K562 (cell line): ENCODE measurements around the gene LAMA2. TPM values are rescaled to one million over a fixed set of nuclear protein-coding genes. Genes with fewer than 3 reads are reported as not detected.

Experiments used
- ATAC-seq: fragments of 200-7000 bp; cut with Tn5 transposase; 3 replicates; pipeline ENCODE4 v1.9.1; 2020; ENCODE audit warnings: moderate library complexity
- BruUV-seq: library from RNA; stranded (reverse); fragments of 400-500 nt; replicated peaks from 2 replicates; lab custom pipeline; 2021; lab: Mats Ljungman, UMichigan
- CTCF ChIA-PET: fragments of 300-600 bp; formaldehyde crosslinking; extraction: SDS; loops from one replicate; lab custom pipeline; 2021; ENCODE audit warnings: low intra/inter-chr PET ratio; lab: Yijun Ruan, JAX
- POLR2A ChIA-PET: fragments of 300-600, 350-650 bp; sonication (Branson Sonifier 250); formaldehyde crosslinking; extraction: SDS; loops from one replicate; lab custom pipeline; 2021; ENCODE audit warnings: antibody characterized with exemption, inconsistent platforms; lab: Yijun Ruan, JAX
- DNase-seq, 4 experiments: peaks; one replicate each; pipeline versions ENCODE4 v3.0.0 to v3.0.0-alpha.2; 2011 to 2018; ENCODE audit warnings: low spot score in 3 of 4, mixed read lengths in 3 of 4; ENCODE audit errors: extremely low read depth in 1 of 4
- FAIRE-seq: peaks from 2 replicates; lab custom pipeline; 2011; peaks lifted over from hg19 to GRCh38; lab: Jason Lieb, UNC
- H2AFZ ChIP-seq: 2 replicates; pipeline ENCODE4 v1.6.0; 2011; ENCODE audit warnings: low read depth, low read length, control low read depth, inconsistent platforms
- H3K27ac ChIP-seq: fragments of 200-600 bp; 3 replicates; pipeline ENCODE4 v1.8.0; 2011; ENCODE audit warnings: low read depth, mild to moderate bottlenecking, control low read depth, inconsistent platforms, low read length, moderate library complexity, mixed read lengths; ENCODE audit errors: extremely low read depth
- H3K27me3 ChIP-seq, 2 experiments: fragments of 300-600 bp in 1 of 2; 2 replicates in 1 of 2; 3 replicates in 1 of 2; pipeline versions ENCODE4 v1.6.0 to v1.8.0; 2011; ENCODE audit warnings: inconsistent platforms in 2 of 2, low read length in 2 of 2, mild to moderate bottlenecking in 1 of 2, mixed read lengths in 1 of 2, moderate library complexity in 1 of 2; ENCODE audit not compliant: control insufficient read depth in 2 of 2, insufficient read depth in 2 of 2
- H3K36me3 ChIP-seq: fragments of 300-600 bp; 3 replicates; pipeline ENCODE4 v1.8.0; 2011; ENCODE audit warnings: mild to moderate bottlenecking, low read length, inconsistent platforms; ENCODE audit not compliant: control insufficient read depth, insufficient read depth
- H3K4me1 ChIP-seq, 2 experiments: fragments of 200-600 bp in 1 of 2; replicated peaks in 1 of 2; 2 replicates in 1 of 2; 3 replicates in 1 of 2; pipeline versions ENCODE4 v1.5.1 to v1.8.0; 2011; ENCODE audit warnings: inconsistent platforms in 2 of 2, low read length in 2 of 2, mild to moderate bottlenecking in 1 of 2, mixed read lengths in 1 of 2, moderate library complexity in 1 of 2; ENCODE audit not compliant: control insufficient read depth in 2 of 2, insufficient read depth in 2 of 2
- H3K4me2 ChIP-seq: 2 replicates; pipeline ENCODE4 v1.6.1; 2011; ENCODE audit warnings: low read length, control low read depth, inconsistent platforms, mixed read lengths; ENCODE audit not compliant: insufficient read depth
- H3K4me3 ChIP-seq: fragments of 200-600 bp; sonication (generic), shearing (Covaris generic); 2 replicates; pipeline ENCODE4 v1.5.1; 2016; ENCODE audit warnings: control low read depth, inconsistent platforms
- H3K79me2 ChIP-seq: fragments of 200-600 bp; 3 replicates; pipeline ENCODE4 v1.8.0; 2011; ENCODE audit warnings: low read length, inconsistent platforms; ENCODE audit not compliant: control insufficient read depth, insufficient read depth
- H3K9ac ChIP-seq, 2 experiments: 2 replicates each; pipeline versions ENCODE4 v1.6.0 to v1.6.1; 2011; ENCODE audit warnings: low read depth in 2 of 2, low read length in 2 of 2, control low read depth in 1 of 2, inconsistent platforms in 1 of 2, mild to moderate bottlenecking in 1 of 2, mixed read lengths in 1 of 2; ENCODE audit not compliant: insufficient read depth in 1 of 2
- H3K9me1 ChIP-seq: one replicate; pipeline ENCODE4 v1.6.0; 2011; ENCODE audit warnings: inconsistent platforms, mild to moderate bottlenecking, low read length, moderate library complexity; ENCODE audit not compliant: control insufficient read depth, insufficient read depth
- H3K9me3 ChIP-seq: replicated peaks from 2 replicates; pipeline ENCODE4 v1.5.1; 2011; ENCODE audit warnings: low read depth, low read length, inconsistent platforms; ENCODE audit not compliant: control insufficient read depth, insufficient read depth
- H4K20me1 ChIP-seq: replicated peaks from 2 replicates; pipeline ENCODE4 v1.6.1; 2011; ENCODE audit warnings: low read length, inconsistent platforms, mixed read lengths; ENCODE audit not compliant: control insufficient read depth, insufficient read depth
- CAMTA2 ChIP-seq: fragments of 250-450 bp; sonication (Bioruptor Pico); conservative IDR thresholded peaks from 2 replicates; pipeline ENCODE4 v1.5.1; 2022
- FUS ChIP-seq: fragments of 200-400 bp; formaldehyde crosslinking; optimal IDR thresholded peaks from 2 replicates; pipeline ENCODE3; 2017; ENCODE audit warnings: low read depth, low read length
- GABPB1 ChIP-seq: sonication (generic); formaldehyde crosslinking; IDR thresholded peaks from 2 replicates; pipeline ENCODE4 v1.8.0; 2022; ENCODE audit warnings: mild to moderate bottlenecking, missing genetic modification reagents
- GTF2A2 ChIP-seq: IDR thresholded peaks from 2 replicates; pipeline ENCODE4 v1.6.1; 2016; ENCODE audit warnings: mild to moderate bottlenecking, missing genetic modification characterization, missing compliant biosample characterization
- KAT8 ChIP-seq: fragments of 450-650 bp; IDR thresholded peaks from 2 replicates; pipeline ENCODE4 v1.6.1; 2016; ENCODE audit warnings: low read depth, mild to moderate bottlenecking
- PTTG1 ChIP-seq: fragments of 450-650 bp; IDR thresholded peaks from 2 replicates; pipeline ENCODE4 v1.6.1; 2016; ENCODE audit warnings: low read depth, mild to moderate bottlenecking, missing genetic modification characterization, missing compliant biosample characterization
- RBM17 ChIP-seq: fragments of 200-400 bp; formaldehyde crosslinking; IDR thresholded peaks from 2 replicates; pipeline ENCODE4 v1.6.1; 2017; ENCODE audit warnings: low read depth, mild to moderate bottlenecking, low read length, borderline replicate concordance
- RFX1 ChIP-seq: fragments of 450-650 bp; IDR thresholded peaks from 2 replicates; pipeline ENCODE4 v1.6.1; 2016; ENCODE audit warnings: mild to moderate bottlenecking, moderate library complexity
- YY1 ChIP-seq, 3 experiments: IDR thresholded peaks; 2 replicates each; pipeline ENCODE4 v1.6.1; 2011; ENCODE audit warnings: low read length in 2 of 3, mild to moderate bottlenecking in 2 of 3, moderate library complexity in 2 of 3, borderline replicate concordance in 1 of 3, control low read depth in 1 of 3, low read depth in 1 of 3; ENCODE audit not compliant: insufficient read depth in 3 of 3, insufficient replicate concordance in 2 of 3, control insufficient read depth in 1 of 3, insufficient read length in 1 of 3; ENCODE audit errors: extremely low read depth in 1 of 3
- WGBS: fragments of 100-300 bp; shearing (Covaris generic); methylation state at CpG from one replicate; pipeline ENCODE4 v1.1.6; 2016; ENCODE audit warnings: low coverage, mixed read lengths; ENCODE audit not compliant: insufficient coverage; ENCODE audit errors: missing lambda C conversion rate; 5-methylcytosine and 5-hydroxymethylcytosine counted together
- in situ Hi-C: fragments of 300-500 bp; cut with MboI; formaldehyde crosslinking; loops from 4 replicates; pipeline ENCODE4 v1.15.0; 2018; ENCODE audit warnings: inconsistent platforms, mixed read lengths
- intact Hi-C: fragments of 100-400 bp; cut with micrococcal nuclease; formaldehyde crosslinking; loops from 2 replicates; pipeline ENCODE4 v1.14.2; 2022
- polyA plus RNA-seq, 8 experiments: library from polyadenylated mRNA; depleted of rRNA in 4 of 8; stranded (reverse) in 5 of 8; unstranded in 3 of 8; fragments of >200 nt; fragmentation: Nextera tagmentation in 2 of 8; fragmentation: Illumina TruSeq in 1 of 8; extraction: Ambion mirVana in 2 of 8; extraction: Trizol in 1 of 8; gene quantifications; 2 replicates each; pipeline versions ENCODE4 v1.2.1 to v1.2.3, GENCODE V29; 2011 to 2014; ENCODE audit warnings: inconsistent platforms in 1 of 8, missing spikeins in 1 of 8
- total RNA-seq, 7 experiments: library from RNA; depleted of rRNA in 6 of 7; stranded (reverse); fragments of >200 nt in 6 of 7; fragmentation: Illumina TruSeq in 2 of 7; extraction: Trizol in 2 of 7; gene quantifications; 2 replicates each; pipeline versions ENCODE4 v1.2.1 to v1.2.3, GENCODE V29; 2011 to 2021; ENCODE audit warnings: low replicate concordance in 1 of 7
- TF ChIP-seq, protein P1 (sequence below): sonication (generic); formaldehyde crosslinking; IDR thresholded peaks from 2 replicates; pipeline ENCODE4 v1.5.0; 2020; ENCODE audit warnings: missing genetic modification reagents
- TF ChIP-seq, protein P2 (sequence below): sonication (generic); formaldehyde crosslinking; IDR thresholded peaks from 2 replicates; pipeline ENCODE4 v1.8.0; 2023; ENCODE audit warnings: mild to moderate bottlenecking, missing genetic modification reagents
- TF ChIP-seq, protein P3 (sequence below): sonication (generic); formaldehyde crosslinking; IDR thresholded peaks from 2 replicates; pipeline ENCODE4 v1.8.1; 2022; ENCODE audit warnings: missing genetic modification reagents

LAMA2 gene
- total and polyA plus RNA-seq, 9 of the 15 experiments (the other 6 are each of a cell fraction or from before 2014, with no cell fraction given) = 0.04 to 1.5 (median 0.36) TPM

DNA sequence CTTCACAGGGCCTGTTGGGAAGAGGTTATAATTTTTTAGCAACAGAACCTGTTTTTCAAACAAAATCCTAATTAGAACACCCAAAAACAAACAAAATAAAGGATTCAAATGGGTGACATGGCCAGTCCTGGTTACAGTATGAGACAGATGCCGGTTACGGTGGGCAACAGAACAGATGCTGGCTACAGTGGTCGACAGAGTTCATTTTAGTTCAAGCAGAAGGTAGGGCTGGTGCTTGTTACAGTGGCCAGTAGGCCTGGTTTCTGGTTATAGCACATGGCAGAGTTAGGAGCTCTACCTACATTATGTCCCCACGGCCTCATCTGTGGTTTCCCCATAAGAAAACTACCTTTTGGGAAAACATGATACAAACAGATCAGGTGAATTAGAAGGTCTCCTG is 327.7 kb downstream of the LAMA2 start:
- H3K36me3 ChIP-seq = no peaks in the 10 kb centered on the region
- no TSS peak for BruUV-seq
- no peaks in the 10 kb centered on the region; the same call in 1 of the 2 replicates for H3K9me3 ChIP-seq
- H3K4me2 ChIP-seq = no peak overlapping the region
- FAIRE-seq (no peak), ATAC-seq (no peak), DNase-seq (no peak)
- no peak overlapping the region for H2AFZ ChIP-seq
- no peak overlapping the region for H3K4me3 ChIP-seq
- no peak for TF ChIP-seq YY1 (IDR thresholded peaks at IDR 0.05; ENCODE audit: borderline replicate concordance in 1 of 3, control insufficient read depth in 1 of 3, extremely low read depth in 1 of 3, insufficient read depth in 3 of 3, insufficient read length in 1 of 3, insufficient replicate concordance in 2 of 3, low read depth in 1 of 3, low read length in 2 of 3)
- intact Hi-C loops (no loop called here), in situ Hi-C loops (no loop called here)
- ChIA-PET CTCF (no interaction called here), POLR2A (no interaction called here)
- H3K4me1 ChIP-seq = no peaks in the 10 kb centered on the region
- H3K27me3 ChIP-seq = no peaks in the 10 kb centered on the region
- no peak overlapping the region for H3K9ac ChIP-seq
- H3K27ac ChIP-seq = no peak overlapping the region
- no peaks in the 10 kb centered on the region for H3K9me1 ChIP-seq
- no peaks in the 10 kb centered on the region for H3K79me2 ChIP-seq
- 2% methylated on average over 4 of the region's 4 CpGs for WGBS
- H4K20me1 ChIP-seq = no peaks in the 10 kb centered on the region

DNA sequence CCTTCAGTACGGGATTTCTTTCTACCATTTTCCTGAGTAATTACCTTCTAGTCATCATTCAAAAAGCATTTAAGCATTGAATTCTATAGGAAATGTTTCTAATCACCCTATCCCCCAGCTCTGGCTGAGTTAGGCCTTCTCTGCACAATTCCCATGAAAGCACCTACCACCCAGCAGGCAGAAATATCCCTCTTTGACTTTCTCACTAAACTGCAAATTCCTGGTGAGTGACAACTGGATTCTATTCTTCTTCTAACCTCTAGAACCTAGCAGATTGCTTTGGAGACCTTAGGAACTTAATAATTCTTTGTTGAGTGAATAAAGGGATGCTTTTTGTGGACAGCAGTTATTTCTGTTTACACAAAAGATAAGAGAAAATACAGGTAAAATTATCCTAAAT is 328.7 kb downstream of the LAMA2 start:
- Histone ChIP-seq H3K9me3 (no peaks in the 10 kb centered on the region; the same call in 1 of the 2 replicates), H3K27ac (no peak overlapping the region), H3K4me1 (no peaks in the 10 kb centered on the region), H3K9ac (no peak overlapping the region), H2AFZ (no peak overlapping the region), H4K20me1 (no peaks in the 10 kb centered on the region), H3K9me1 (no peaks in the 10 kb centered on the region), H3K79me2 (no peaks in the 10 kb centered on the region), H3K4me2 (no peak overlapping the region), H3K27me3 (no peaks in the 10 kb centered on the region), H3K36me3 (no peaks in the 10 kb centered on the region), H3K4me3 (no peak overlapping the region)
- in situ Hi-C loops = no loop called here
- ChIA-PET CTCF (no interaction called here), POLR2A (no interaction called here)
- FAIRE-seq (no peak), DNase-seq (no peak), ATAC-seq (no peak)
- 0% methylated on average over 1 of the region's 1 CpG for WGBS
- intact Hi-C loops = no loop called here
- BruUV-seq = no TSS peak
- TF ChIP-seq, protein P1, sequence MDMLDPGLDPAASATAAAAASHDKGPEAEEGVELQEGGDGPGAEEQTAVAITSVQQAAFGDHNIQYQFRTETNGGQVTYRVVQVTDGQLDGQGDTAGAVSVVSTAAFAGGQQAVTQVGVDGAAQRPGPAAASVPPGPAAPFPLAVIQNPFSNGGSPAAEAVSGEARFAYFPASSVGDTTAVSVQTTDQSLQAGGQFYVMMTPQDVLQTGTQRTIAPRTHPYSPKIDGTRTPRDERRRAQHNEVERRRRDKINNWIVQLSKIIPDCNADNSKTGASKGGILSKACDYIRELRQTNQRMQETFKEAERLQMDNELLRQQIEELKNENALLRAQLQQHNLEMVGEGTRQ = no peak
- TF ChIP-seq KAT8 (no peak), FUS (no peak), RBM17 (no peak), PTTG1 (tag) (no peak), GTF2A2 (tag) (no peak), RFX1 (no peak), GABPB1 (no peak), CAMTA2 (CRISPR knock-in tag) (no peak)
- TF ChIP-seq, protein P2, sequence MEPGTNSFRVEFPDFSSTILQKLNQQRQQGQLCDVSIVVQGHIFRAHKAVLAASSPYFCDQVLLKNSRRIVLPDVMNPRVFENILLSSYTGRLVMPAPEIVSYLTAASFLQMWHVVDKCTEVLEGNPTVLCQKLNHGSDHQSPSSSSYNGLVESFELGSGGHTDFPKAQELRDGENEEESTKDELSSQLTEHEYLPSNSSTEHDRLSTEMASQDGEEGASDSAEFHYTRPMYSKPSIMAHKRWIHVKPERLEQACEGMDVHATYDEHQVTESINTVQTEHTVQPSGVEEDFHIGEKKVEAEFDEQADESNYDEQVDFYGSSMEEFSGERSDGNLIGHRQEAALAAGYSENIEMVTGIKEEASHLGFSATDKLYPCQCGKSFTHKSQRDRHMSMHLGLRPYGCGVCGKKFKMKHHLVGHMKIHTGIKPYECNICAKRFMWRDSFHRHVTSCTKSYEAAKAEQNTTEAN (CRISPR knock-in tag) = no peak
- TF ChIP-seq, protein P3, sequence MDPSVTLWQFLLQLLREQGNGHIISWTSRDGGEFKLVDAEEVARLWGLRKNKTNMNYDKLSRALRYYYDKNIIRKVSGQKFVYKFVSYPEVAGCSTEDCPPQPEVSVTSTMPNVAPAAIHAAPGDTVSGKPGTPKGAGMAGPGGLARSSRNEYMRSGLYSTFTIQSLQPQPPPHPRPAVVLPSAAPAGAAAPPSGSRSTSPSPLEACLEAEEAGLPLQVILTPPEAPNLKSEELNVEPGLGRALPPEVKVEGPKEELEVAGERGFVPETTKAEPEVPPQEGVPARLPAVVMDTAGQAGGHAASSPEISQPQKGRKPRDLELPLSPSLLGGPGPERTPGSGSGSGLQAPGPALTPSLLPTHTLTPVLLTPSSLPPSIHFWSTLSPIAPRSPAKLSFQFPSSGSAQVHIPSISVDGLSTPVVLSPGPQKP (CRISPR knock-in tag) = no peak
